Epidermal melanocyte (primary cell): ENCODE measurements around the gene FBXO21.
"Not testable (repeated sequence)": the region's sequence is repeated elsewhere in the genome, so short reads cannot be mapped to it uniquely, and the experiment has no call there.

ENCODE experiments used
- DNase-seq: peaks from one replicate; pipeline ENCODE4 v3.0.0; 2011; ENCODE audit warnings: low spot score; ENCODE audit not compliant: insufficient read length

FBXO21 gene

GRCh38 chr12:117190210-117190781 lies at the start of gene FBXO21:
FBXO21 (minus strand) TSS chr12:117190470; CDS start chr12:117190456, 14 bp downstream.
- DNase-seq = peak; percentile 88

GRCh38 chr12:117236456-117237001 lies 46.3 kb upstream of the FBXO21 start:
- no peak for DNase-seq

- no peak for DNase-seq
Observed at GRCh38 chr12:117235261-117235660, 45.0 kb upstream of the FBXO21 start.

GRCh38 chr12:117234441-117234840 lies 44.2 kb upstream of the FBXO21 start:
- DNase-seq = no peak

- no peak for DNase-seq
Observed at GRCh38 chr12:117231750-117232149, 41.5 kb upstream of the FBXO21 start.

- DNase-seq = no peak
Observed at GRCh38 chr12:117228239-117228638, 38.0 kb upstream of the FBXO21 start.

- no peak for DNase-seq
Observed at GRCh38 chr12:117227000-117227653, 36.9 kb upstream of the FBXO21 start.

- no peak for DNase-seq
Observed at GRCh38 chr12:117226505-117226904, 36.2 kb upstream of the FBXO21 start.

- no peak for DNase-seq
Observed at GRCh38 chr12:117225179-117225578, 34.9 kb upstream of the FBXO21 start.

GRCh38 chr12:117220947-117221346 lies 30.7 kb upstream of the FBXO21 start:
- DNase-seq = not testable (repeated sequence)

- no peak for DNase-seq
Observed at GRCh38 chr12:117218149-117218548, 27.9 kb upstream of the FBXO21 start.

GRCh38 chr12:117216686-117217085 lies 26.4 kb upstream of the FBXO21 start:
- no peak for DNase-seq

- DNase-seq = no peak
Observed at GRCh38 chr12:117214797-117215196, 24.5 kb upstream of the FBXO21 start.

- no peak for DNase-seq
Observed at GRCh38 chr12:117213295-117213808, 23.1 kb upstream of the FBXO21 start.

GRCh38 chr12:117212563-117213190 lies 22.4 kb upstream of the FBXO21 start:
- peak; percentile 95 for DNase-seq

- no peak for DNase-seq
Observed at GRCh38 chr12:117210266-117210918, 20.1 kb upstream of the FBXO21 start.

- no peak for DNase-seq
Observed at GRCh38 chr12:117209626-117210025, 19.4 kb upstream of the FBXO21 start.

GRCh38 chr12:117208811-117209455 lies 18.7 kb upstream of the FBXO21 start:
- DNase-seq = no peak

GRCh38 chr12:117208206-117208605 lies 17.9 kb upstream of the FBXO21 start:
- DNase-seq = no peak

GRCh38 chr12:117207675-117208074 lies 17.4 kb upstream of the FBXO21 start:
- DNase-seq = no peak

GRCh38 chr12:117202556-117202955 lies 12.3 kb upstream of the FBXO21 start:
- no peak for DNase-seq
